ENCODE data around the gene ADAMTS9.

The ADAMTS9 gene

DNA sequence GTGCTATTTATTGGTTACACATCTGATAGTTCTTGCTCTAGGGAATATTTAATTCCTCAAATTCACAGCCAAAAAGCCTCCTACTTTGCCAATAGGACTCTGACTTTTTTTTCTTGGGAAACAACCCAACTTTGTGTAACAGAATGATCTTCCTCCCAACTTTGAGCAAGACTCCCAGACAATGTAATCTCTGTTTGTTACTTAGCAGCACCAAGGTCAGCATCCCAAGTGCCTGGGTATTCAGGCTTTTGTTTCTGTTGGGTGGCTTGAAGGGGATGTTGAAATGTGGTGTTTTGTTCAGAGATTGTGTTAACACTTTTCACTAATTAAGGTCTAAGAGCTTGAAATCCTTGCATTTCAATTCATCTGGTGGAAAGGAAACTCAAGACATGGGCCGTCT, 115.8 kb downstream of the ADAMTS9 start:
- Histone ChIP-seq H2AFZ (no peak overlapping the region), H3K36me3 (ENCODE audit: control insufficient read depth, insufficient read depth, low read length) (no peaks in the 10 kb centered on the region), H3K4me2 (ENCODE audit: low read length) (no peak overlapping the region), H3K27ac (no peak overlapping the region), H3K79me2 (no peaks in the 10 kb centered on the region), H3K9me3 (ENCODE audit: control insufficient read depth, low read length) (no peaks in the 10 kb centered on the region), H3K4me3 (ENCODE audit: low read depth, low read length) (no peak overlapping the region), H3K4me1 (no peaks in the 10 kb centered on the region), H3K27me3 (ENCODE audit: control insufficient read depth, insufficient read depth, low read length) (no peaks in the 10 kb centered on the region), H3K9ac (no peak overlapping the region)
- TF ChIP-seq, protein P1, sequence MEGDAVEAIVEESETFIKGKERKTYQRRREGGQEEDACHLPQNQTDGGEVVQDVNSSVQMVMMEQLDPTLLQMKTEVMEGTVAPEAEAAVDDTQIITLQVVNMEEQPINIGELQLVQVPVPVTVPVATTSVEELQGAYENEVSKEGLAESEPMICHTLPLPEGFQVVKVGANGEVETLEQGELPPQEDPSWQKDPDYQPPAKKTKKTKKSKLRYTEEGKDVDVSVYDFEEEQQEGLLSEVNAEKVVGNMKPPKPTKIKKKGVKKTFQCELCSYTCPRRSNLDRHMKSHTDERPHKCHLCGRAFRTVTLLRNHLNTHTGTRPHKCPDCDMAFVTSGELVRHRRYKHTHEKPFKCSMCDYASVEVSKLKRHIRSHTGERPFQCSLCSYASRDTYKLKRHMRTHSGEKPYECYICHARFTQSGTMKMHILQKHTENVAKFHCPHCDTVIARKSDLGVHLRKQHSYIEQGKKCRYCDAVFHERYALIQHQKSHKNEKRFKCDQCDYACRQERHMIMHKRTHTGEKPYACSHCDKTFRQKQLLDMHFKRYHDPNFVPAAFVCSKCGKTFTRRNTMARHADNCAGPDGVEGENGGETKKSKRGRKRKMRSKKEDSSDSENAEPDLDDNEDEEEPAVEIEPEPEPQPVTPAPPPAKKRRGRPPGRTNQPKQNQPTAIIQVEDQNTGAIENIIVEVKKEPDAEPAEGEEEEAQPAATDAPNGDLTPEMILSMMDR (IDR thresholded peaks at IDR 0.05): no peak

DNA sequence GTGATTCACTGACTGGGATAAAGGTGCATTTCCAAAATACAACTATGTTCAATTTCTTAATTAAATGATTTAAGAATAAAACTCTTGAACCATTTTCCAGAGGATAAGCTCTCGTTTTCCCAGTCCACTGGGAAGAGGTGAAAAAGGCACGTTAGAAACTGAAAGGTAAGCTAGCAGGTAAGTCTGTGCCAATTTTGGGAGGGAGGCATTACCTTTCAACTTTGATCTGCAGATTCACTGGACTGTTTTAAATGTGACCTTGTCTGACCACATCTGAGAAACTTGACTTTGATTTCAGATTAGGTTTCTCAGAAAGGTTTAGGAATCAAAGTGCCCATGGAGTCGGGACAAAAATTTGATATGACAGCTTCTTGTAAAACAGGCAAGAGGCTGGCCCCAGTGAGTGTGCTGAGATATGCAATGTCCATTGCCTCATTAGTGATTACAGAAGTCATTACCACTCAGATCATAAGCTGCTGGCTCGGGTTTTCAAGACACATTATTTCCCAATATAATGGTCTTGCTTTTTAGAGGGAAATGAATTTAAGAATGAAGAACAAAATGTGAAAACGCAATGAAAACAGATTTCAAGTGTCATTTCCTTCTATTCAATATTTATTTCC, 118.8 kb downstream of the ADAMTS9 start:
- H3K4me2 ChIP-seq (ENCODE audit: low read length): no peak overlapping the region
- no peak overlapping the region for H3K27ac ChIP-seq
- H3K27me3 ChIP-seq (ENCODE audit: control insufficient read depth, insufficient read depth, low read length): no peaks in the 10 kb centered on the region
- TF ChIP-seq, protein P1 (IDR thresholded peaks at IDR 0.05): no peak
- no peaks in the 10 kb centered on the region for H3K36me3 ChIP-seq (ENCODE audit: control insufficient read depth, insufficient read depth, low read length)
- H3K9me3 ChIP-seq (ENCODE audit: control insufficient read depth, low read length): no peaks in the 10 kb centered on the region
- no peak overlapping the region for H2AFZ ChIP-seq
- no peak overlapping the region for H3K4me3 ChIP-seq (ENCODE audit: low read depth, low read length)
- H3K4me1 ChIP-seq: no peaks in the 10 kb centered on the region
- no peaks in the 10 kb centered on the region for H3K79me2 ChIP-seq
- no peak overlapping the region for H3K9ac ChIP-seq

DNA sequence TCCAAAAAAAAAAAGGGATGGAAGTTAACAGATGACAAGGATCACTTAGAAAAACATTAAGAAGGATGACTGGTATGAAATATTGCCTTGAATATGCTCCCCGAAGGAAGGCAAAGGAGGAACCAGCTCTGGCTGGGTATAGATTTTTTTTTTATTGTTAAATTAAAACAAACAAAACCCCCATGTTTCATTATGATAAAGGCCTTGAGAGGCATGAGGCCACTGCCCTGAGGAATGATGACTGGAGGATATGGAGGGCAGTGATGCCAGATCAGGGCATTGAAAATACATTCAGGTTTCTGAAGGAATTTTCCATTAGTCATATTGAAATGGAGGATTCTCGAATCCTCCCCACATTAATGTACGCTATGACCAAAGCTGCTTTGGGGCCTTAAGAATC, 120.9 kb downstream of the ADAMTS9 start:
- Histone ChIP-seq H3K4me1 (no peaks in the 10 kb centered on the region), H3K9ac (no peak overlapping the region), H3K9me3 (ENCODE audit: control insufficient read depth, low read length) (no peaks in the 10 kb centered on the region), H3K4me3 (ENCODE audit: low read depth, low read length) (no peak overlapping the region), H3K4me2 (ENCODE audit: low read length) (no peak overlapping the region), H2AFZ (no peak overlapping the region), H3K36me3 (ENCODE audit: control insufficient read depth, insufficient read depth, low read length) (no peaks in the 10 kb centered on the region), H3K79me2 (no peaks in the 10 kb centered on the region), H3K27ac (no peak overlapping the region), H3K27me3 (ENCODE audit: control insufficient read depth, insufficient read depth, low read length) (no peaks in the 10 kb centered on the region)
- TF ChIP-seq, protein P1 (IDR thresholded peaks at IDR 0.05): no peak

DNA sequence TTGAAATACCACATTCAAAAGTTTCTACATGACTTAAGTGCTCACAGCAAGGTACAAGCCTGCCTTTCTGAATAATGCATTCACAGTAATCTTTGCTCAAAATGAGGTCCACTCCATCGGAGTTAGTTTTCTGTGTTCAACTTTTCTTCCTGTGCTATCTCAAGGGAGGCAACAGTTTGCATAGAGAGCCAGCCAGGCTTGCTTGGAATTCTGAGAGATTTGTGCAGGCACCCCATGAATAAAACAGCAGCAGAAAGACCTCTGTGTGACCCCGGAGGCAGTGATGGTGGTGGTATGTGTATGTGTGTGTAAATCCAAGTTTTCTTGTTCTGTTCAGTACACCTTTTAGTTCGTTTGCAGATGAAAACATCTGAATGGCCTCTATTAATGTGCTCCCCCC, 124.0 kb downstream of the ADAMTS9 start:
- Histone ChIP-seq H3K27ac (no peak overlapping the region), H3K36me3 (ENCODE audit: control insufficient read depth, insufficient read depth, low read length) (no peaks in the 10 kb centered on the region), H3K79me2 (no peaks in the 10 kb centered on the region), H3K9ac (no peak overlapping the region), H3K27me3 (ENCODE audit: control insufficient read depth, insufficient read depth, low read length) (no peaks in the 10 kb centered on the region), H3K4me3 (ENCODE audit: low read depth, low read length) (no peak overlapping the region), H3K4me2 (ENCODE audit: low read length) (no peak overlapping the region), H3K9me3 (ENCODE audit: control insufficient read depth, low read length) (no peaks in the 10 kb centered on the region), H2AFZ (no peak overlapping the region), H3K4me1 (no peaks in the 10 kb centered on the region)
- TF ChIP-seq, protein P1 (IDR thresholded peaks at IDR 0.05): no peak

GRCh38 chr3:64561868-64562267, 125.9 kb downstream of the ADAMTS9 start:
- TF ChIP-seq, protein P1 (IDR thresholded peaks at IDR 0.05): no peak
- no peak overlapping the region for H3K4me3 ChIP-seq (ENCODE audit: low read depth, low read length)
- H3K79me2 ChIP-seq: no peaks in the 10 kb centered on the region
- H3K27me3 ChIP-seq (ENCODE audit: control insufficient read depth, insufficient read depth, low read length): no peaks in the 10 kb centered on the region
- H3K9me3 ChIP-seq (ENCODE audit: control insufficient read depth, low read length): no peaks in the 10 kb centered on the region
- no peak overlapping the region for H2AFZ ChIP-seq
- no peaks in the 10 kb centered on the region for H3K36me3 ChIP-seq (ENCODE audit: control insufficient read depth, insufficient read depth, low read length)
- no peak overlapping the region for H3K27ac ChIP-seq
- no peak overlapping the region for H3K4me2 ChIP-seq (ENCODE audit: low read length)
- H3K9ac ChIP-seq: no peak overlapping the region
- no peaks in the 10 kb centered on the region for H3K4me1 ChIP-seq

All from parathyroid adenoma (tissue), 2 donors.